Activated naive CD4-positive, alpha-beta T cell treated with Interleukin-2 at 50 U/mL for 16 hours (primary cell): ENCODE results near the gene UNC5B.

ENCODE experiments used
- DNase-seq: peaks from one replicate; pipeline ENCODE4 v3.0.0-alpha.2; 2020

UNC5B gene

DNA sequence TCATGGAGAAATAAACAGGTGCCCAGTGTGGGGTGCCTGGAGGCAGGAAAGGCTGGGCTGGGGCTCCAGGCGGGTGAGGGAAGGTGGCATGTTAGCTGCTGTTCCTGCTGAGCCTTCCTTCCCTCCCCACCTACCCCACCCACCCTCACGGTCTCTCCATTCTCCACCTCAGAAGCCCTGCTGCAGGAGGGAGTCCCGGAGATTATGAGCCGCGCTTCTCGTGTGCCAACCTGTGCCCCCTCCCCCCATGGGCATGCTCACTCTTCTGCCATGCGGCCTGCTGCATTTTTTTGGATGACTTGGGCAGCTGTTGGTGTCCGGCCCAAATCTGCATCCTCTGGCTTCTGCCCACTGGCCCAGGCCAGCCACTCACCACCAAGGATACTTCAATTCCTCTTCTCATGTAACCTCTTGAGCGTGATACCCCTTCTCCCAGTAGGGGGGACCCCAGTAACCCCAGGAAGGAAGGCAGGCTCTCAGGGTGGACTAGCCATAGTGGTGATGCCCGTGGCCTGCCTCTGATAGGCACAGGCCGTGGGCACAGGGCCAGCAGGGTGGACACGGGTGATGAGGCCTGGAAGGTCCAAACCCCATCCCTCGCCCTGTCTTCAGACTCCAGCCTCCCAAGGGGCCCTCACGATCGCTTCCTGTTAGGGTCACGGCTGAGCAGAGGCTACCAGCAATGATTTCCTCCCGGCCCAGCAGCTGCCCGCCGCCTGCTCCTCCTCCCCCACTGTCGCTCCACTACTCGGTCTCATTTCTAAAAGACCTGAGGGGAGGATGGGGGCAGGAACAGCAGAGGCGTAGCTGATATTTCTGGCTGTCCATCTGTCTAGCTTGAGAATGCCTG lies 27.8 kb downstream of the UNC5B start:
- no peak for DNase-seq

DNA sequence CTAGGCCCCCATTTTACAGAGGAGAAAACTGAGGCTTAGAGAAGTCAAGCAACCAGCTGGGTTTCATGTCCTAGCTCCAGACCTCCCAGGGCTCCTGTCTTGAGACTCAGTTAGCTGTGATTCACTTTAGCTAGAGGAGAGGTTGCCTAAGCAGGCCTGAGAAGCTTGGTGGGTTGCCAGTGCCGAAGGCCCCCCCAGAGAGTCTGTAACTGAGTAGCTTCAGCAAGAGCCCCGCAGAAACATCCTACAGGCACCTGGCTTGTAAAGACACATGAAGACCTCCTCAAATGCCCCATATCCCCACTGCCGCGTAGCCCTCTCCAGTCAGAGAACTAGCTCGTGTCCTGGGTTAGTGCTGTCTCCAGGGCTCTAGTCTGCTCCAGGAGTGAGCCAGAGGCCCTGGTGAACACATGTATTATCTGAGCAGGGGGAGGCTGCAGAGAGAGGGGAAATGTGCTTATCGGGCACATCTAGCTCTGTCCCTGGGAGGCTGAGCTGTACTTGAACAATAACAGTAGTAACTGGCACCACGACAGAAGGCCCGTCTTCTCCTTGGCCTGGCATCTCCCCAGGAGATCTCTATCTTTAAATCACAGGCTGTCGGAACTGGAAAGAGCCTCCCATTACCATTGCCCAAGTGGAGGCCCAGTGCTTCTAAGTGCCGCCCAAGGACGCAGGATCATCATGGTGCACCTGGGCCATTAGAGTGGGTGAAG lies 28.9 kb downstream of the UNC5B start:
- no peak for DNase-seq

DNA sequence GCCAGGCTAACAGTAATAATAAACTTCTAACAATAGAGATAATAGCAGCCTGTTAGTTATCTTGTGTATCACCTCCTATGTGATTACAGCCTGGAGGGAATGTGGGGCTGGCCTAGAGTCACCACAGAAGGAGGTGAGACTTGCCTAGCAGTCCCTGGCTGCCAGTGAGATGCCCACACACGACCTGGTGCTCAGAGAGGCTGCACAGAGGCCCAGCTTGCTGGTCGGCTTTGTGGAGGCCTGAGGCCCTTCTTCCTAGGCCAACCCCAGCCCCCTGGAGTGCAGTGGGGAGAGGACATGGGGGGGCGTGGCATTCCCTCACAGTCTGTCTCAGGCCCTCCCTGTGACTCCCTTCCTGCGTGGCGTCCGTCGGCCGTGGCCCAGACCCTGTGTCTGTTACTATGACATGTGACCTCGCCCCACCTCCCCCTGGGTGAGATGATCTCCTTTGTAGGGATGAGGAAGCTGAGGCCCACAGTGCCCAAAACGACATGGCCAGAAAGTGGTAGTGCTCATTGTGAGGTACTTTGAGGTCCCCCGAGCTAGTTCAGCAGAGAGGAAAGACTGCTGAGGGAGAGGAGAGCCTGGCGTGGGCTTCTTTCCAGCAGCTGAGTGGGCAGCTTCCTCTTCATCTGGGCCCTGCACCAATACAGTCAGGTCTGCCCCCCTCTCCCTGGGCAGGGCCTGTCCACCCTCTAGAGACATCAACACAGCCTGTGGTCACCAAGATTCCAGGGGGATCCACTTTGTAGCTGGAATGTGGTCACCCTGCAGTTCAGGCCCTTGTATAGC lies 29.7 kb downstream of the UNC5B start:
- no peak for DNase-seq

GRCh38 chr10:71242622-71243009 lies 30.2 kb downstream of the UNC5B start:
- no peak for DNase-seq

DNA sequence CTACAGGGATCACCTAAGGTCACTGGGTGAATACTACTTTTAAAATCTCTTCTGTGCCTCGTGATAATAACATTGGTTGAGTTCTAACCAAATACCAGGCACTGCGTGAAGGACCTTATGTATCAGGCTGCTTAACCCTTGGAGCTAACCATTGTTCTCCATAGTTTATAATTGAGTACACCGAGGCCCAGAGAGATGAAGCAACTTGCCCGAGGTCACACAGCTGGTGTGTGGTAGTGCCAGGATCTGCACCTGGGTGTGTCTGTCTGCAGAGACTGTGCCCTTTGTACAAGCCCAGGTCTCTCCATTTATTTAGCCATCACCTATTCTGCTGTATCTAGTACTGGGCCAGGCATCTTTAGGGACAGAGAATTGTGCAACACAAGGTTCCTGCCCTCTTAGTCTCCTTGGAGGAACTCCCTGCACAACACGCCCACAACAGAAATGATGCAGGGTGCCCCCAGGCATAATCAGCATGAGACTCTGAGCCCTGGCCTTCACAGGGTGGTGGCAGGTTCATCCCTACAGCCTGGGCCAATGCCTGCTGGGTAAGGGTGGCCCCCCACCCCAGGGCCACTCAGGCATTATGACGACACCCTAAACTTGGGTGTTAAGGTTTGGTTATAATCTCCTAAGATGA lies 31.5 kb downstream of the UNC5B start:
- DNase-seq = no peak

GRCh38 chr10:71244431-71245419 lies 32.4 kb downstream of the UNC5B start:
- no peak for DNase-seq

- DNase-seq = no peak
These were observed 33.3 kb downstream of the UNC5B start for GRCh38 chr10:71245420-71246325.

GRCh38 chr10:71246591-71247413 lies 34.4 kb downstream of the UNC5B start:
- DNase-seq = no peak

GRCh38 chr10:71247414-71247705 lies 35.0 kb downstream of the UNC5B start:
- DNase-seq = no peak

DNA sequence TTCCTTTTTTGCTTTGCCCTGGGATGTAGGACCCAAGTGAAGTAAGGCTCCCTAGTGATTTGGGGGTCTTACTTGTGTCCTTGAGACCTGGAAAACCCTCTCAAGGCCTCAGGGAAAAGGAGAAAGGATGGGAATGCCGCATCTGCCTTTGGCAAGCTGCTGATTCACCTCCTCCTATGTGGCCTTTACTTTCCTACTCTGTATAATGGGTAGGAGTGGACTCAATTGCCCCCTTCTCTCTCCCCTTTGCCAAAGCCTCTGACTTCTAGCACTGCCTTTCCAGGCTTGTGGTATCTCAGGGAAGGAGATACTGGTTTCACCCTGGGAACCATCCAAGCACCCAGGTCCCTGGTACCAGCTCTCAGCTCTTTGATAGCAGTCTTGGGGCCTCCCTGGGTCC lies 35.4 kb downstream of the UNC5B start:
- no peak for DNase-seq

GRCh38 chr10:71248210-71248609 lies 35.8 kb downstream of the UNC5B start:
- no peak for DNase-seq

- no peak for DNase-seq
These were observed 37.6 kb downstream of the UNC5B start for GRCh38 chr10:71249996-71250395.

DNA sequence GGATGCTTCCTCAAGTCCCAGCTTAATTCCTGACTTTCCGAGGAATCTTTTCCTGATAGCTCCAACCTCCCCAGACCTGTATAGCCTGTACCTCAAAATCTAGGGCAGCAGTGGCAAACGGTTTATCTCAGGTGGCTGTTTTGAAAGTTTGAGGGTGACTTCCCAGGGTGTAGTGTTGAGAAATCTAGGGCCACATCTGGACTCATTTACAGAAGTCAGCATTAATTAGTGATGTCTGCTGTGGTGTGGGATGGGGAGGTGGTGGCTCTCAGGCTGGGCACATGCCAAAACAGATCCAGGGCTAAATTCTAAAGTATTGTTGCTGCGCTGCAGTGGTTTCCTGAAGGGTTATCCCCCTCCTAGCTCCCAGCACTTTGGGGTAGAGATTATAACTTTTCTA lies 38.0 kb downstream of the UNC5B start:
- no peak for DNase-seq

- no peak for DNase-seq
These were observed 38.5 kb downstream of the UNC5B start for GRCh38 chr10:71250842-71251241.

DNA sequence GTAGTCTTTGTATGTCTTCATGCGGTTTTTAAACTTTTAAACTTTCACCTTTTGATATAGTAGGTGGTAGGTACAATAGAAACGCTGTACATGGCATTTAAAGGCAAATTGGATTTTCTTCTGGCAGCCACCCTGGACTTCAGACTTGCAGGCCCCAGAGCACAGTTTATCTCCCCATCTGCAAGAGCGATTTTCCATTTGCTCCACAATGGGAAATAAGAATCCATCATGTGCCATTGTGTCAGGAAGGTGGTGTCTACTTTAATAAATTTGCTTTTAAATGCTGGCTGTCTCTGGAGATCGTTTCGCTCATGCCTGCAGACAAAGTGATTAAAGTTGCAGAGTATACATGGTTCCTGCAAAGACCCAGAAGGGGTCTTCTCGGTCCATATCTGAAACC lies 38.9 kb downstream of the UNC5B start:
- DNase-seq = no peak

DNA sequence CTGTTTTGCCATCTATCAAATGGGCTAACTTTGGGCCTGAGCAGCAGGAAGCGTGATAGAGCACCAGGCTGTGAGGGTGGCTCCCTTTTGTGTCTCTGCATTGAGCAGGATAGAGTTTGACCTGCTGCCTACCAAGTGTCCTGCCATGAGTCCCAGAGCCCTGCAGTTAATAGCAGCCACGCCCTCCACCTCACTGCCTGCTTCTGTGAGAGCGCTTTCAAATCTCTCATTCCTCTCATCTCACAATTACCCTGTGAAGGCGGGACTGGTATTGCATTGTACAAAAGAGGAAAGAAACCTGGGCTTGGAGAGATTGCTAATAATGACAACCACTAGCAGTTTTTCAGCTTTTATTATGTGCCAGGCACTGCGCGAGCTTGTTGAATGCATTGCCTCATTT lies 39.9 kb downstream of the UNC5B start:
- DNase-seq = no peak

- no peak for DNase-seq
These were observed 41.8 kb downstream of the UNC5B start for GRCh38 chr10:71253981-71254818.

DNA sequence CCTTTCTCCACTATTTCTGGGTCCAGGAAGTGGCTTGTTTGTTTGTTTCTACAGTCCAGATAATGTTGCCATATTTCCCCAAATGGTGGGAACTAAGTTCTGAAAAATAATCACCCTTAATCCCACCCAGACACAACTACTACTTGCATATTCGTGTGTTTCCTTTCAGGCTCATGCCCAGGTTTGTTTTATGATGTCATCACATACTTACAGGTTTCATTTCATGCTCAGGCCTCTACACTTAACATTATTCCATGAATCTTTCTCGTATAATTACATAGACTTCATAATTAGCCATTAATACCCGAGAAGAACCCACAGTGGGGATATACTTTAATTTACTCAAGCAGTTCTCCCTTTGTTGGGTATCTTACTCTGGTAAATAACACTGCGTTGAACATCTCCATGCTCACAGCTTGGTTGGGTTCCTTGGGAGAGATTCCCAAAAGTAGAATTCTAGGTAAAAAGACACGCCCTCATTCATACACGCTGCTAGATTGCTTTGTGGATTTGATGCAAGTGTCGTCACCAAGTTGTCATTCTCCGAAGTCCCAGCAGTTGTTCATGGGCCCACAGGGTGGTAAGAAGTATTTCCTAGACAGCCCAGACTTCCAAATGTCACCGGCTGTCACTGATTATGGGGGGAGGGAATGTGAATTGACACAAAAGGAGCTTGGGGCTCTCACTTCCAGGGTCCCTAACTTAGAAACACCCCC lies 42.6 kb downstream of the UNC5B start:
- no peak for DNase-seq

- DNase-seq = no peak
These were observed 43.1 kb downstream of the UNC5B start for GRCh38 chr10:71255550-71255807.
